Measurements from ENCODE around the gene ICAM5.
A peak's percentile ranks its signal among the peaks of the same experiment; 100 is the strongest.
"Not testable (repeated sequence)": the region's sequence is repeated elsewhere in the genome, so short reads cannot be mapped to it uniquely, and the experiment has no call there.

The ICAM5 gene

DNA sequence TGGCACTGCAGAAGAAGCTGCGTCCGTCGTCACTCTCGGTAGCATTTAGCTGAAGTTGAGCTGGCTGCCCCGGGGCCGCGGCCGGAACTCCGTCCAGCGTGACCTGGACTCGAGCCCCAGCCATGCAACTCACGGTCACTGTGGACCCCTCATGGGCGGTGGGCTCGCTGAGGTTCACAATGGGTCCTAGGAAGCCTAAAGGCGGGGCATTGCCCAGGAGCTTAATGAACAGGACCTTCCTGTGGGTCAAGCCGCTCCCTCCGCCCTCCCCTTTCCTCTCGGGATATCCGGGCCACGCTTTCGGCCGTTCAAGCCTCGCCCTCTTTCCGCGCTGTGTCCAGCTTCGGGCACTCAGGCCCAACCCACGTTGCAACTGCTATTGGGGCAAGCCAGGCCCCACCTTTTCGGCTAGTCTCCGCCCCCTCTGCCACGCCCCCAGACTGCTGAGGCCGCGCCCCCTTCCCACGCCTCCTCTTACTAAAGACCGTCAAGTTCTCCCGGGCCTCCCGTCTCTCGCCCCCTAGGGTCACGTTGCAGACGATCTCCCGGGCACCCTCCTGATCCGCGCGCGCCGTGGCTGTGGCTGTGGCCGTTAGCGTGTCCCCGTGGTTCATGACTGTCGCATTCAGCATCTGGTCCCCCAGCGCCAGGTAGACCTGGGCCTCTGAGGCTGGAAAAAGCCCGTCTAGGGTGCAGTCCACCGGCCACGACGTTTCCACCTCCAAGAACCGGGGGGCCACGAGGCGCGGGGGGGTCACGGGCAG is 45.0 kb downstream of the ICAM5 start:
- DNase-seq (ENCODE audit: extremely low spot score): peak; percentile 88
- ChIA-PET CTCF (interaction anchor here (0.9 to 1.0 kb wide), 3 partner anchors 10 to 65 kb away, joined by 3 to 4 read pairs (median 4); no protein-coding TSS in a partner anchor), POLR2A (interaction anchor here (1.5 to 2.9 kb wide), 8 partner anchors 7 to 89 kb away, joined by 3 to 41 read pairs (median 8); partner anchors contain the start of genes ICAM4, ICAM5 and TYK2)
- no peak for TF ChIP-seq FOXA1 (IDR thresholded peaks at IDR 0.05)
- TF ChIP-seq FOXM1 (IDR thresholded peaks at IDR 0.05; ENCODE audit: borderline replicate concordance): no peak
- no peak for TF ChIP-seq ZNF384 (IDR thresholded peaks at IDR 0.05)

DNA sequence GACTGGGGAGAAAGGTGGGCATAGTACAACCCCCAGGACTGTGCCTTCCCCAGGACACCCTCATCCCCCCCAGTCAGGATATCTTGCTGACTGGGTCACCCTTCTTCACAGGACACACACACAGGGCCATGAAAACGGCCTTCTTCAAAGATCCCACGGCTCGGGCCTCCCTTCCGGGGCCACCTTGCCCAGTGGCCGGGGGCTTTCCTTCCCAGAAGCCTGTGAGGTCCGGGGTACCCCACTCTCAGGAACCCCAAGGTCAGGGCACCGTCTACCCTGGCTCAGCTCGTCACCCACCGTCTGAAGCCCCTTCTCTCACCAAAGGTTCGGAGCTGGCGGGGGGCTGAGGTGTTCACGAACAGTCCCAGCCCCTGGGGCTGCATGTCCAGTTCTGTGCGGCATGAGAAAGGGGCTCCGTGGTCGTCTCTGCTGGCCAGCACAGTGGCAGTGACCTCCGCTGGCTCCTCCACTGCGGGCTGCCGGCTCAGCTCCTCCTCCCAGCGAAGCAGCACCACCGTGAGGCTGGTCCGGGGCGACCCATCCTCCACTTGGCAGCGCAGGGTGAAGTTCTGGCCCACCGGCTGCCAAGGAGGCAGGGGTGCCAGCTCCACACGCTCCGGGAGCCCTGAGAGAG is 45.7 kb downstream of the ICAM5 start:
- POLR2A ChIA-PET: interaction anchor here (0.6 to 2.9 kb wide), 3 partner anchors 20 to 47 kb away, joined by 3 to 41 read pairs (median 23); partner anchors contain the start of genes FDX2, ICAM4, ICAM5 and TYK2
- CTCF ChIA-PET: interaction anchor here (0.9 kb wide), 1 partner anchor 55 kb away, joined by 3 read pairs; no protein-coding TSS in a partner anchor
- no peak for TF ChIP-seq HDGF (IDR thresholded peaks at IDR 0.05; ENCODE audit: borderline replicate concordance)
- no peak for TF ChIP-seq ARNT (IDR thresholded peaks at IDR 0.05)
- no peak for TF ChIP-seq LEF1 (IDR thresholded peaks at IDR 0.05; ENCODE audit: borderline replicate concordance)
- TF ChIP-seq FOXM1 (IDR thresholded peaks at IDR 0.05; ENCODE audit: borderline replicate concordance): no peak
- TF ChIP-seq TARDBP (IDR thresholded peaks at IDR 0.05): no peak
- TF ChIP-seq SP1 (IDR thresholded peaks at IDR 0.05): no peak
- TF ChIP-seq FOXA1 (IDR thresholded peaks at IDR 0.05): no peak
- no peak for TF ChIP-seq NFRKB (IDR thresholded peaks at IDR 0.05)
- no peak for TF ChIP-seq FOXK2 (IDR thresholded peaks at IDR 0.05)
- TF ChIP-seq SUZ12 (IDR thresholded peaks at IDR 0.05): no peak
- no peak for TF ChIP-seq CTBP1 (IDR thresholded peaks at IDR 0.05; ENCODE audit: borderline replicate concordance)
- no peak for TF ChIP-seq ELF4 (IDR thresholded peaks at IDR 0.05)
- no peak for TF ChIP-seq BHLHE40 (IDR thresholded peaks at IDR 0.05; ENCODE audit: borderline replicate concordance)
- TF ChIP-seq L3MBTL2 (conservative IDR thresholded peaks at IDR 0.05): no peak
- TF ChIP-seq, protein P1, sequence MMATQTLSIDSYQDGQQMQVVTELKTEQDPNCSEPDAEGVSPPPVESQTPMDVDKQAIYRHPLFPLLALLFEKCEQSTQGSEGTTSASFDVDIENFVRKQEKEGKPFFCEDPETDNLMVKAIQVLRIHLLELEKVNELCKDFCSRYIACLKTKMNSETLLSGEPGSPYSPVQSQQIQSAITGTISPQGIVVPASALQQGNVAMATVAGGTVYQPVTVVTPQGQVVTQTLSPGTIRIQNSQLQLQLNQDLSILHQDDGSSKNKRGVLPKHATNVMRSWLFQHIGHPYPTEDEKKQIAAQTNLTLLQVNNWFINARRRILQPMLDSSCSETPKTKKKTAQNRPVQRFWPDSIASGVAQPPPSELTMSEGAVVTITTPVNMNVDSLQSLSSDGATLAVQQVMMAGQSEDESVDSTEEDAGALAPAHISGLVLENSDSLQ (IDR thresholded peaks at IDR 0.05): no peak
- no peak for TF ChIP-seq ZNF384 (IDR thresholded peaks at IDR 0.05)
- DNase-seq (ENCODE audit: extremely low spot score): no peak

DNA sequence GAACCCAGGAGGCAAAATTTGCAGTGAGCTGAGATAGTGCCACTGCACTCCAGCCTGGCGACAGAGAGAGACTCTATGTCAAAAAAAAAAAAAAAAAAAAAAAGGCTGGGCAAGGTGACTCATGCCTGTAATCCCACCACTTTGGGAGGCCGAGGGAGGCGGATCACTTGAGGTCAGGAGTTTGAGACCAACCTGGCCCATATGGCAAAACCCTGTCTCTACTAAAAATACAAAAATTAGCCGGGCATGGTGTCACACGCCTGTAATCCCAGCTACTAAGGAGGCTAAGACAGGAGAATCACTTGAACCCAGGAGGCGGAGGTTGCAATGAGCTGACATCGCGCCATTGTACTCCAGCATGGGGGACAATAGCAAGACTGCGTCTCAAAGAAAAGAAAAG is 47.0 kb downstream of the ICAM5 start:
- DNase-seq (ENCODE audit: extremely low spot score); POLR2A ChIA-PET; CTCF ChIA-PET: not testable (repeated sequence)

DNA sequence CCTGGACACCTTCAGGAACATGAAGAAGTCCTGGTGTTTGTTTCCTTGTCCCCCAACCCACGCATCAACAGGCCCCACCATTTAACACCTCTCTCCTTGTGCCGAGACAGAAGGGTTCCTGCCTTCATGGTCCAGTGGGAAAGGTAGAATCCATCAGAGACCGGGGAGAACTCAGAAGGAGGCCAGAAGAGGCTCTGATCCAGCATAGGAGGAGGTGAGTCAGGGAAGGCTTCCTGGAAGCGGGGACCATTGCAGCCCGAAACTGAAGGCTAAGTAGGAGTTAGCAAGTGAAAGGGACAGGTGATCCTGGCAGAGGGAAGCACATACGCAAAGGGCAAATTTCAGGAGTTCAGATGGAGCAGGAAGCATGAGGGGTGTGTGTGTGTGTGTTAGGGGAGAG is 49.2 kb downstream of the ICAM5 start:
- TF ChIP-seq FOXA1 (IDR thresholded peaks at IDR 0.05) (no peak), ELF4 (IDR thresholded peaks at IDR 0.05) (no peak), SP1 (IDR thresholded peaks at IDR 0.05) (no peak), TARDBP (IDR thresholded peaks at IDR 0.05) (no peak), LEF1 (IDR thresholded peaks at IDR 0.05; ENCODE audit: borderline replicate concordance) (no peak), SUZ12 (IDR thresholded peaks at IDR 0.05) (no peak), HDGF (IDR thresholded peaks at IDR 0.05; ENCODE audit: borderline replicate concordance) (no peak), FOXM1 (IDR thresholded peaks at IDR 0.05; ENCODE audit: borderline replicate concordance) (no peak), BHLHE40 (IDR thresholded peaks at IDR 0.05; ENCODE audit: borderline replicate concordance) (no peak), NFRKB (IDR thresholded peaks at IDR 0.05) (no peak), ARNT (IDR thresholded peaks at IDR 0.05) (no peak), FOXK2 (IDR thresholded peaks at IDR 0.05) (no peak), CTBP1 (IDR thresholded peaks at IDR 0.05; ENCODE audit: borderline replicate concordance) (no peak), L3MBTL2 (conservative IDR thresholded peaks at IDR 0.05) (no peak), ZNF384 (IDR thresholded peaks at IDR 0.05) (no peak)
- TF ChIP-seq, protein P1 (IDR thresholded peaks at IDR 0.05): no peak
- ChIA-PET CTCF (interaction anchor here (0.7 kb wide), 1 partner anchor 31 kb away, joined by 3 read pairs; no protein-coding TSS in a partner anchor), POLR2A (no interaction called here)
- DNase-seq (ENCODE audit: extremely low spot score): no peak

DNA sequence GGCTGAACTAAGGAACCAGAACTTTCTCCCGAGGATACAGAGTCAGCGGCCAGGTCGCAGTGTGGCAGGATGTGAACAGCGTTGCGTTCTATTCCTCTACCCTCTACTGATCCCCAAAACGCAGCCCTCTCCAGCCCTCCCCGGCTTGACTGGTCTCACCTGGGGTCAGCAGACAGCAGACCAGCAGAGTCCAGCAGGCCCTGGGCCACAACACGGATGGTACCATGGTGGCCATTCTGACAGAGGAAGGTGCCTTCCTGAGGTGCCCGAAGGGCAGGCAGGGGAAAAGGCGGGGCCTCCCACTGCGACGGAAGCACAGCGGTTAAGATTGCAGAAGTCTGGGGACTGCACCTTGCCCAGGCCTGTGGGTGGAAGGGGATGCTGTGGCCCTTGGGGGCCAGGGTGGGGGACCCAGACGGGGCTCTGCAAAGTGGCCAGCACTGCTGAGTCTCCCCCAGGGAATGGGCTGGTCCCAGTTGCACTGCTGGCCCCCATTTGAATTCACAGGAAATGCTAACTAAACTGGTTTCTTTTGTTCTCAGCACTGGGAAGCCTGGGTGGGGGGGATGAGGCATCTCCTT is 49.7 kb downstream of the ICAM5 start, which contains the start of gene ICAM3:
TSS of gene ICAM3 (minus strand) at position 245 of the 581 bp plus-strand sequence. CDS start at position 235, 10 bp downstream.
- TF ChIP-seq FOXM1 (IDR thresholded peaks at IDR 0.05; ENCODE audit: borderline replicate concordance) (no peak), FOXK2 (IDR thresholded peaks at IDR 0.05) (no peak), SUZ12 (IDR thresholded peaks at IDR 0.05) (no peak), NFRKB (IDR thresholded peaks at IDR 0.05) (no peak), L3MBTL2 (conservative IDR thresholded peaks at IDR 0.05) (no peak), CTBP1 (IDR thresholded peaks at IDR 0.05; ENCODE audit: borderline replicate concordance) (no peak)
- ChIA-PET CTCF (no interaction called here), POLR2A (interaction anchor here (1.5 kb wide), 1 partner anchor 41 kb away, joined by 3 read pairs; the partner anchor contains the start of gene TYK2)
- no peak for DNase-seq (ENCODE audit: extremely low spot score)

DNA sequence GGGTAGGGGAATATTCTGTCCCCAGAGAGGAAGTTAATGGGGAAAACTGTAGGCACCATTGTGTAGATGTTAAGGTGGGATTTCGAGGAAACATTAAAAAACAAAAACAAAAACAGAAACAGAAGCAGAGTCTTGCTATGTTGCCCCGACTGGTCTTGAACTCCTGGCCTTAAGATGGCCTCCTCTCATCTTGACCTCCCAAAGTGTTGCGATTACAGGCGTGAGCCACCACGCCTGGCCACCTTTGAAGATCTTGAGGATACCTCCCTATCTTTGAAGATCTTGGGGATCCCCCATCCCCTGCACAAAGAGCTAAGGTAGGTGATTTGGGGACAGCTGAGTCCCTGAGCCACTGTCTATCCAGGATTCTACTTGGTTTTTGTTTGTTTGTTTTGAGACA is 50.2 kb downstream of the ICAM5 start:
- TF ChIP-seq FOXK2 (IDR thresholded peaks at IDR 0.05) (no peak), FOXA1 (IDR thresholded peaks at IDR 0.05) (no peak), CTBP1 (IDR thresholded peaks at IDR 0.05; ENCODE audit: borderline replicate concordance) (no peak), LEF1 (IDR thresholded peaks at IDR 0.05; ENCODE audit: borderline replicate concordance) (no peak), NFRKB (IDR thresholded peaks at IDR 0.05) (no peak), ZNF384 (IDR thresholded peaks at IDR 0.05) (no peak), ELF4 (IDR thresholded peaks at IDR 0.05) (no peak), ARNT (IDR thresholded peaks at IDR 0.05) (no peak), BHLHE40 (IDR thresholded peaks at IDR 0.05; ENCODE audit: borderline replicate concordance) (no peak), SP1 (IDR thresholded peaks at IDR 0.05) (no peak), TARDBP (IDR thresholded peaks at IDR 0.05) (no peak), HDGF (IDR thresholded peaks at IDR 0.05; ENCODE audit: borderline replicate concordance) (no peak), SUZ12 (IDR thresholded peaks at IDR 0.05) (no peak), L3MBTL2 (conservative IDR thresholded peaks at IDR 0.05) (no peak)
- TF ChIP-seq, protein P1 (IDR thresholded peaks at IDR 0.05): no peak
- no peak for DNase-seq (ENCODE audit: extremely low spot score)
- POLR2A ChIA-PET: interaction anchor here (1.5 kb wide), 1 partner anchor 40 kb away, joined by 3 read pairs; the partner anchor contains the start of gene TYK2
- CTCF ChIA-PET: no interaction called here

Measured in HEK293T (cell line).